ENCODE measurements around the gene IFNL3. TPM values are rescaled to one million over a fixed set of nuclear protein-coding genes. Genes with fewer than 3 reads are reported as not detected.
A peak's percentile ranks its signal among the peaks of the same experiment; 100 is the strongest.

Gene IFNL3
- total RNA-seq, 4 donors from 2014 or later, result not detected

DNA sequence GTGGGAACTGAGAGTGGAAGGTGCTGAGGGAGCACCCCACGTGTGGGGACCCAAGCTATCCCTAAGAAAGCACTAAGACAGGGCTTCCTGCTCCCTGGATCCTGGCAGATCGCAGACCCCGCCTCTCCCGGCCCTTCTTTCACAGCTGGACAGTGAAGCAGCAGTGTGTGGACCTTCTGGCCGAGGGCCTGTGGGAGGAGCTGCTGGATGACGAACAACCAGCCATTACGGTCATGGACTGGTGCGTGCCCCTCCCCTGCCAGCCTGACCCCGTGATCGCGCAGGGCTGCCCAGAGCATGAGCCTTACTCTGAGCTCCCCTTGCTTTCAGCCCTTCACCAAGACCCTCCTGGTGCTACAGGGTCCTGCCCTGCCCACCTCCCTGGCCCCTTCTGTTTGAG, 45.8 kb downstream of the IFNL3 start:
- no peak overlapping the region for H3K4me3 ChIP-seq (replicated peaks in 1 of 3)
- H3K9me3 ChIP-seq, result no peaks in the 10 kb centered on the region
- TF ChIP-seq, protein P1, sequence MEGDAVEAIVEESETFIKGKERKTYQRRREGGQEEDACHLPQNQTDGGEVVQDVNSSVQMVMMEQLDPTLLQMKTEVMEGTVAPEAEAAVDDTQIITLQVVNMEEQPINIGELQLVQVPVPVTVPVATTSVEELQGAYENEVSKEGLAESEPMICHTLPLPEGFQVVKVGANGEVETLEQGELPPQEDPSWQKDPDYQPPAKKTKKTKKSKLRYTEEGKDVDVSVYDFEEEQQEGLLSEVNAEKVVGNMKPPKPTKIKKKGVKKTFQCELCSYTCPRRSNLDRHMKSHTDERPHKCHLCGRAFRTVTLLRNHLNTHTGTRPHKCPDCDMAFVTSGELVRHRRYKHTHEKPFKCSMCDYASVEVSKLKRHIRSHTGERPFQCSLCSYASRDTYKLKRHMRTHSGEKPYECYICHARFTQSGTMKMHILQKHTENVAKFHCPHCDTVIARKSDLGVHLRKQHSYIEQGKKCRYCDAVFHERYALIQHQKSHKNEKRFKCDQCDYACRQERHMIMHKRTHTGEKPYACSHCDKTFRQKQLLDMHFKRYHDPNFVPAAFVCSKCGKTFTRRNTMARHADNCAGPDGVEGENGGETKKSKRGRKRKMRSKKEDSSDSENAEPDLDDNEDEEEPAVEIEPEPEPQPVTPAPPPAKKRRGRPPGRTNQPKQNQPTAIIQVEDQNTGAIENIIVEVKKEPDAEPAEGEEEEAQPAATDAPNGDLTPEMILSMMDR (IDR thresholded peaks at IDR 0.05), result no peak
- peak in 1 of 2 donors; percentile 20 for TF ChIP-seq POLR2A (IDR thresholded peaks at IDR 0.05)
- peaks cover 0 to 25% of the 10 kb centered on the region in 2 donors for H3K4me1 ChIP-seq
- peak overlapping the region in 1 of 3 donors; percentile 52 for H3K27ac ChIP-seq
- H3K27me3 ChIP-seq, result peaks cover 13% of the 10 kb centered on the region
- intact Hi-C loops (cut with DNase I), result no loop called here
- H3K36me3 ChIP-seq, result no peaks in the 10 kb centered on the region
- DNase-seq, result peak; percentile 87
- 16 to 38% methylated on average over 5 to 6 of the region's 11 CpGs for WGBS, 2 donors

DNA sequence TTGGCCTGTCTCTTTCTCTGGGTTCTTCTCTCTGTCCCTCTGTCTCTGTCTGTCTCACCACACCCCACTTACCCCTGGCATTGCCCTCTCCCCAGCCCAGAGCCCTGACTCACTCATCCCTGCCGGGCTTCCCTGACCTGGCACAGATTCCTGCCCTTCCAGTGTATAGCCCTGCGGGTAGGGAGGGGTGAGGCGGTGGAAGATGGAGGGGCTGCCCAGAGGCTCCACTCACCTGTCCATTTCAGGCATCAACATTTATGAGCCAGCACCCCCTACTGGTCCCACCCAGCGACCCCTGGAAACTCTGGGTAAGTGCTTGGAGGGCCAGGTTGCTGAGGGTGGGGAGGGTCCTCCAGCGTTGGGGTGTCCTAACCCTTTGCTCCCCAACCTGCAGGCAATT, 47.0 kb downstream of the IFNL3 start:
- Histone ChIP-seq H3K27ac (no peak overlapping the region), H3K36me3 (no peaks in the 10 kb centered on the region), H3K27me3 (peaks cover under 1% of the 10 kb centered on the region), H3K4me3 (replicated peaks in 1 of 3) (no peak overlapping the region), H3K9me3 (no peaks in the 10 kb centered on the region), H3K4me1 (peaks cover 0 to 30% of the 10 kb centered on the region in 2 donors)
- no peak for DNase-seq
- WGBS, 2 donors, result 49 to 58% methylated on average over 5 of the region's 5 CpGs
- no peak for TF ChIP-seq POLR2A (IDR thresholded peaks at IDR 0.05)
- TF ChIP-seq, protein P1 (IDR thresholded peaks at IDR 0.05), result no peak
- intact Hi-C loops (cut with DNase I), result no loop called here

DNA sequence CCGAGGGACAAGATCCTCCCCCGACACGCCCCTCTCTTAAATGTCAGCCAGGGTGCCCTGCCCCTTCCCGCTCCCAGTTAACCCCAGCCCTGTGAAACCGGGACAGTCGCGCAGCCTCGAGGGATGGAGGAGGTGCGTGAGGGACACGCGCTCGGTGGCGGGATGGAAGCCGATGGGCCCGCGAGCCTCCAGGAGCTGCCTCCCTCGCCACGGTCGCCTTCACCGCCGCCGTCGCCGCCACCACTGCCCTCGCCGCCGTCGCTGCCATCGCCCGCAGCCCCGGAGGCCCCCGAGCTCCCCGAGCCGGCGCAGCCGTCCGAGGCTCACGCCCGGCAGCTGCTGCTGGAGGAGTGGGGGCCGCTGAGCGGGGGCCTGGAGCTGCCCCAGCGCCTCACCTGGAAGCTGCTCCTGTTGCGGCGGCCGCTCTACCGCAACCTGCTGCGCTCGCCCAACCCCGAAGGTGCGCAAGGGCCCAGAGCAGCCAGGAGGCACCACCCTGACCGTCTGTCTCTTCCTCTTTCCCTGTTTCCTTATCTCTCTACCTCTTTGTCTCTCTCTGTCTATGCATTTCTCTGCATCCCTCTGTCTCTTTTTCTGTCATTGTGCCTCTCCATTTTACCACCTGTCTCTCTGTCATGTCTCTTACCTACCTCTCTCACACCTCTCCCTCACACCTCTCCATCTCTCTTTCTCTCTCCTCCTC, 47.8 kb downstream of the IFNL3 start, which contains the start of gene NCCRP1:
TSS of gene NCCRP1 (plus strand) at position 105 of the 703 bp plus-strand sequence. CDS start at position 124, 19 bp downstream.
- Histone ChIP-seq H3K36me3 (no peaks in the 10 kb centered on the region), H3K4me1 (peaks cover 0 to 30% of the 10 kb centered on the region in 2 donors), H3K4me3 (replicated peaks in 1 of 3) (no peak within 1 kb of the TSS), H3K27me3 (no peaks in the 10 kb centered on the region), H3K27ac (no peak within 1 kb of the TSS), H3K9me3 (no peaks in the 10 kb centered on the region)
- WGBS, 2 donors, result 7 to 10% methylated on average over 10 to 12 of the region's 51 CpGs
- intact Hi-C loops (cut with DNase I), result no loop called here
- TF ChIP-seq POLR2A (IDR thresholded peaks at IDR 0.05), result no peak
- TF ChIP-seq, protein P1 (IDR thresholded peaks at IDR 0.05), result no peak
- DNase-seq, result no peak

DNA sequence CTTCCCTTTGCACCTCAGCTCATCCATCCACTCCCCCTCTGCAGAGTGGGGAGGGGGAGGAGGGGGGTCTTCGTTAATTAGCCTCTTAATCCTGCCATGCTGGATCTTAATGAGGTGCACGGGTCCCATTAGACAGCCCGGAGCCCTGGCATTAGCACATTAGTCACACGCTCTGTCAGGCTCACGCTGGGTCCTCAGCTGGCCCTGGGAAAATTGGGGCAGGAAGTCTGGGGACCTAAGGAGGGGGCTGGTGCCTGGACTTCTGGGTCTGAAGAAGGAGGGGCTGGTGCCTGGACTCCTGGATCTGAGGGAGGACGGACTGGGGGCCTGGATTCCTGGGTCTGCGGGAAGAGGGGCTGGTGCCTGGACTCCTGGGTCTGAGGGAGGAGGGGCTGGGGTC, 48.5 kb downstream of the IFNL3 start:
- Histone ChIP-seq H3K36me3 (no peaks in the 10 kb centered on the region), H3K4me1 (peaks cover 0 to 30% of the 10 kb centered on the region in 2 donors), H3K27ac (no peak overlapping the region), H3K9me3 (no peaks in the 10 kb centered on the region), H3K27me3 (no peaks in the 10 kb centered on the region), H3K4me3 (replicated peaks in 1 of 3) (no peak overlapping the region)
- intact Hi-C loops (cut with DNase I), result no loop called here
- no peak for DNase-seq
- TF ChIP-seq POLR2A (IDR thresholded peaks at IDR 0.05), result no peak
- TF ChIP-seq, protein P1 (IDR thresholded peaks at IDR 0.05), result no peak
- WGBS, 2 donors, result 52 to 54% methylated on average over 7 of the region's 7 CpGs

DNA sequence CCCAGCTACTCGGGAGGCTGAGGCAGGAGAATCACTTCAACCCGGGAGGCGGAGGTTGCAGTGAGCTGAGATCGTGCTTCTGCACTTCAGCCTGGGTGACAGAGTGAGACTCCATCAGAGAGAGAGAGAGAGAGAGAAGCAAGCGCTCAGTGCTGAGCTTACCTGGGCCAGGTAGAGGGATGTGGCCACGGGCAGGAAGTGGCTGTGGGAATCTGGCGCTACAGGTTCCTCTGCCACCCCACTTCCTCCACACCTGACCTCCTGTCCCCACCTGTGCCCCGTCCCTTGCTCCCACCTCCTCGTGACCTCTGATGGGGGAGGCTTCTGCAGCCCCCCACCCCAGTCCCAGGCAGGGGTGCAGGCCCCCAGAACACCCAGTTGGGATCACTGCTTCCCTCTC, 49.1 kb downstream of the IFNL3 start:
- Histone ChIP-seq H3K27ac (no peak overlapping the region), H3K27me3 (no peaks in the 10 kb centered on the region), H3K4me3 (replicated peaks in 1 of 3) (no peak overlapping the region), H3K36me3 (no peaks in the 10 kb centered on the region), H3K9me3 (no peaks in the 10 kb centered on the region), H3K4me1 (peaks cover 0 to 30% of the 10 kb centered on the region in 2 donors)
- DNase-seq, result no peak
- 50 to 51% methylated on average over 9 of the region's 9 CpGs for WGBS, 2 donors
- no peak for TF ChIP-seq POLR2A (IDR thresholded peaks at IDR 0.05)
- TF ChIP-seq, protein P1 (IDR thresholded peaks at IDR 0.05), result no peak
- intact Hi-C loops (cut with DNase I), result no loop called here
